ENCODE data around the gene RLIM. TPM values are rescaled to one million over a fixed set of nuclear protein-coding genes. Genes with fewer than 3 reads are reported as not detected.

Gene RLIM
- total RNA-seq, 2 donors from 2014 or later = 11.9 to 14.5 TPM

DNA sequence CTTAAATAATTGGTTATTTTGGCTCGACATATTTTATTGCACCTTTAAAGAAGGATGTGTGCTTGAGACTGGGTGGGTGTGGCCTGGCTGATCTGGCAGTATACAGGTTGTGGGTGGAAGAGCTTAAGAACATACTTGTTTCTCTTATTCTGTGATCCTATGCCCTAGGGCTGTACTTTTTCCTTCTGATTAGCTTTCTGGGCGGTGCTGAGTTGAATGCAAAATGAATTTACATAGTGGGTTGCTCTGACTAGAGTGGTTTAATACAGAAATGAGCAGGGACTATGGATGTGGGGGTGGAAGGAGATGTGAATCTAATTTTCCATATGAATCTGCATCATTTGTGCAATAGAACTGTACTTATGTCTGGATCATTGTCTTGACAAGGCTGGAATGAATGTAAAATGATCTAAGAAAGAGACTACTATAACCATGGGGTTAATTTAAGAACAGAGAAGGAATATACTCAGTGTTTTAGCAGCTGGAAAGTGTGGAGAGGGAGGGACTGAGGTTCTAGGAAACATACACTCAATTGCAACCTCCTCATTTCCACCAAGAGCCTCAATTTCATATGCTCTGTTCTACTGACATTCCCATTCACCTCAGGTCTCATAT is 73.7 kb downstream of the RLIM start:
- WGBS, 2 donors = 50 to 64% methylated on average over 1 to 2 of the region's 2 CpGs
- ATAC-seq (no peak), DNase-seq (no peak)
- no peak overlapping the region for H3K4me3 ChIP-seq
- no peak overlapping the region for H3K27ac ChIP-seq
- H3K4me1 ChIP-seq = no peaks in the 10 kb centered on the region
- H3K9me3 ChIP-seq = no peaks in the 10 kb centered on the region
- no peaks in the 10 kb centered on the region for H3K27me3 ChIP-seq
- intact Hi-C loops (cut with DNase I) = loop anchor here (10.0 kb wide), 1 partner anchor 156 kb away; no protein-coding TSS in a partner anchor
- H3K36me3 ChIP-seq (replicated peaks in 1 of 2; ENCODE audit: insufficient read depth in 1 of 2, low read depth in 2 of 2) = no peaks in the 10 kb centered on the region
- TF ChIP-seq POLR2A (IDR thresholded peaks at IDR 0.05) (no peak), CTCF (IDR thresholded peaks at IDR 0.05) (no peak)

- DNase-seq = peak in 1 of 4 donors; percentile 7
- WGBS, 2 donors = 41 to 75% methylated on average over 6 to 12 of the region's 26 CpGs
- peak overlapping the region; percentile 47 to 80 (median 66) for H3K27ac ChIP-seq
- intact Hi-C loops (cut with DNase I) = no loop called here
- H3K4me1 ChIP-seq = no peaks in the 10 kb centered on the region
- TF ChIP-seq POLR2A (IDR thresholded peaks at IDR 0.05) (no peak), CTCF (IDR thresholded peaks at IDR 0.05) (no peak)
- H3K36me3 ChIP-seq (replicated peaks in 1 of 2; ENCODE audit: insufficient read depth in 1 of 2, low read depth in 2 of 2) = no peaks in the 10 kb centered on the region
- ATAC-seq = peak; percentile 21
- H3K27me3 ChIP-seq = no peaks in the 10 kb centered on the region
- peak overlapping the region in 1 of 2 donors; percentile 34 for H3K4me3 ChIP-seq
- H3K9me3 ChIP-seq = no peaks in the 10 kb centered on the region
Measured at GRCh38 chrX:74536832-74537371, 77.5 kb downstream of the RLIM start.

DNA sequence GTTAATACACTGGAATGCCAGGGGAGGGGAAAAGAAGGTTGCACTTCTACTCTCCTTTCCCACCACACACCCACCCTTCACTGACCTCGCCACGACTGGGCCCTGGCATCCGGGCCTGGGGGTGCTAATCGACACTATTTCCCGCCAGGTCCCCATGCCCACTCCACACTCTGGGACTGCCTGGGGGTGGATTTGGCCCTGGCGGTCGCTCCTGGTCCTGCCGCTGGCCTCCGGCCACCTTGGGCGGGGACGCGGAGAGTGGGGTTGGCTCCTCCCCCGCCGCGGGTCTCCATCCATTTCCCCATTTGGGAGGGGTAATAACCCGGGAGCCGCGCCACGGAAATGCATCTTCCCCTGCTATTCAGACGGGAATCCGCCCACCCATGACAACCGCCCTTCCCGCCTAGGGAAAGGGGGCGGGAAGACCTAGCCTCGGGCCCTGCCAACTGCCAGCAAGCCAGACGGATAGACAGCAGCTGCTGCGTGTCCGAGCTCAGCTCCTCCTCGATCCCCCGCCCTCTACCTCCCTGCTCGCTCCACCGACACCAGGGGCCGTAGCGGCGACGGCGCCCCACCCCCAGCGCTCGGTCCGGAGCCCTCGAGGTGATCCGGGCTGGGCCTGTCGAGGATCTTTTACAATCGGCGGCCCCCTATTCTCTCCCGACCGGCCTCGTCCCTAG is 78.1 kb downstream of the RLIM start:
- intact Hi-C loops (cut with DNase I) = no loop called here
- Histone ChIP-seq H3K27ac (peak overlapping the region; percentile 47 to 80 (median 66)), H3K36me3 (replicated peaks in 1 of 2; ENCODE audit: insufficient read depth in 1 of 2, low read depth in 2 of 2) (no peaks in the 10 kb centered on the region), H3K9me3 (no peaks in the 10 kb centered on the region), H3K4me3 (peak overlapping the region in 1 of 2 donors; percentile 34), H3K27me3 (no peaks in the 10 kb centered on the region), H3K4me1 (no peaks in the 10 kb centered on the region)
- WGBS, 2 donors = 0% methylated on average over 40 of the region's 48 CpGs; no CpG with 5 or more reads in 1 of the 2 donors
- DNase-seq = peak; percentile 60 to 76 (median 70)
- peak in 1 of 3 donors; percentile 24 for TF ChIP-seq POLR2A (IDR thresholded peaks at IDR 0.05)
- TF ChIP-seq CTCF (IDR thresholded peaks at IDR 0.05) = peak in 5 of 7 experiments; percentile 28 to 57 (median 46)
- peak; percentile 82 for ATAC-seq

- ATAC-seq = peak; percentile 78
Measured at GRCh38 chrX:74535408-74536151, 78.8 kb downstream of the RLIM start.

More at GRCh38 chrX:74535408-74536151, 78.8 kb downstream of the RLIM start:
- 0% methylated on average over 4 to 32 of the region's 37 CpGs for WGBS, 2 donors
- Histone ChIP-seq H3K36me3 (replicated peaks in 1 of 2; ENCODE audit: insufficient read depth in 1 of 2, low read depth in 2 of 2) (no peaks in the 10 kb centered on the region), H3K4me3 (peak overlapping the region in 1 of 2 donors; percentile 34), H3K27me3 (no peaks in the 10 kb centered on the region), H3K9me3 (no peaks in the 10 kb centered on the region), H3K27ac (peak overlapping the region; percentile 47 to 80 (median 66)), H3K4me1 (no peaks in the 10 kb centered on the region)
- DNase-seq = peak; percentile 45 to 70 (median 68)
- intact Hi-C loops (cut with DNase I) = no loop called here
- peak in 4 of 7 experiments; percentile 11 to 25 (median 16) for TF ChIP-seq CTCF (IDR thresholded peaks at IDR 0.05)
- TF ChIP-seq POLR2A (IDR thresholded peaks at IDR 0.05) = peak in 1 of 3 donors; percentile 22

Other genes starting within 250 kb of the RLIM start
- gene SLC16A2, start 193.1 kb downstream of the RLIM start, total RNA-seq = 1 to 10 TPM; 2.9 to 7.3 TPM

All from body of pancreas (tissue), 4 donors.